HepG2 (cell line): Measurements from ENCODE around the gene STK25. TPM values are rescaled to one million over a fixed set of nuclear protein-coding genes. Genes with fewer than 3 reads are reported as not detected.

Experiments used
- ATAC-seq: fragments of 200-7000 bp; cut with Tn5 transposase; 3 replicates; pipeline ENCODE4 v1.9.1; 2020; ENCODE audit warnings: mild to moderate bottlenecking, moderate library complexity
- BruUV-seq: library from RNA; stranded (reverse); fragments of 400-500 nt; replicated peaks from 2 replicates; lab custom pipeline; 2021; lab: Mats Ljungman, UMichigan
- CTCF ChIA-PET: fragments of 300-600 bp; formaldehyde crosslinking; extraction: SDS; loops from one replicate; lab custom pipeline; 2021; ENCODE audit warnings: low total read pairs, inconsistent platforms, low intra/inter-chr PET ratio; lab: Yijun Ruan, JAX
- POLR2A ChIA-PET: fragments of 350-600 bp; sonication (Branson Sonifier 250); formaldehyde crosslinking; loops from one replicate; lab custom pipeline; 2020; ENCODE audit warnings: antibody characterized with exemption, inconsistent platforms; lab: Yijun Ruan, JAX
- DNase-seq: peaks from one replicate; pipeline ENCODE4 v3.0.0-alpha.2; 2015; ENCODE audit warnings: low spot score
- FAIRE-seq: peaks from 3 replicates; lab custom pipeline; 2011; peaks lifted over from hg19 to GRCh38; lab: Jason Lieb, UNC
- H2AFZ ChIP-seq: one replicate; pipeline ENCODE4 v1.6.1; 2011; ENCODE audit warnings: low read length, inconsistent platforms
- H3K27ac ChIP-seq: fragments of 300-600 bp; 3 replicates; pipeline ENCODE4 v1.8.0; 2011; ENCODE audit warnings: mixed run types, mild to moderate bottlenecking, mixed read lengths, low read length, inconsistent platforms; ENCODE audit not compliant: insufficient read depth; ENCODE audit errors: extremely low read length
- H3K27me3 ChIP-seq, 2 experiments: fragments of 200-600 bp in 1 of 2; 2 replicates in 1 of 2; 3 replicates in 1 of 2; pipeline versions ENCODE4 v1.6.0 to v1.8.0; 2011; ENCODE audit warnings: low read length in 2 of 2, mild to moderate bottlenecking in 2 of 2, moderate library complexity in 2 of 2, inconsistent platforms in 1 of 2; ENCODE audit not compliant: insufficient read depth in 2 of 2, control insufficient read depth in 1 of 2
- H3K36me3 ChIP-seq, 2 experiments: fragments of 200-600 bp in 1 of 2; replicated peaks in 1 of 2; 2 replicates in 1 of 2; 3 replicates in 1 of 2; pipeline versions ENCODE4 v1.5.1 to v1.8.0; 2011; ENCODE audit warnings: low read length in 2 of 2, inconsistent platforms in 1 of 2; ENCODE audit not compliant: insufficient read depth in 2 of 2, control insufficient read depth in 1 of 2
- H3K4me1 ChIP-seq: 2 replicates; pipeline ENCODE4 v1.5.1; 2012; ENCODE audit warnings: low read length, inconsistent platforms; ENCODE audit not compliant: insufficient read depth
- H3K4me2 ChIP-seq: 2 replicates; pipeline ENCODE4 v1.6.0; 2011; ENCODE audit warnings: low read depth, low read length, inconsistent platforms
- H3K4me3 ChIP-seq, 3 experiments: fragments of 200-600 bp in 1 of 3; sonication (generic), shearing (Covaris generic) in 1 of 3; replicated peaks in 1 of 3; 2 replicates each; pipeline ENCODE4 v1.5.1; 2011 to 2016; ENCODE audit warnings: low read length in 3 of 3, inconsistent platforms in 2 of 3, low read depth in 2 of 3, mild to moderate bottlenecking in 2 of 3, control low read depth in 1 of 3, mixed read lengths in 1 of 3; ENCODE audit not compliant: insufficient read depth in 1 of 3
- H3K79me2 ChIP-seq: one replicate; pipeline ENCODE4 v1.6.1; 2011; ENCODE audit warnings: low read length, inconsistent platforms; ENCODE audit not compliant: insufficient read depth
- H3K9ac ChIP-seq: 2 replicates; pipeline ENCODE4 v1.6.0; 2011; ENCODE audit warnings: mild to moderate bottlenecking, low read depth, low read length, inconsistent platforms; ENCODE audit not compliant: insufficient read depth
- H3K9me3 ChIP-seq: 2 replicates; pipeline ENCODE4 v1.5.1; 2012; ENCODE audit warnings: mild to moderate bottlenecking, low read length
- H4K20me1 ChIP-seq: 2 replicates; pipeline ENCODE4 v1.6.0; 2011; ENCODE audit warnings: inconsistent platforms, mild to moderate bottlenecking, low read length, moderate library complexity; ENCODE audit not compliant: insufficient read depth
- DNMT1 ChIP-seq: sonication (generic); formaldehyde crosslinking; IDR thresholded peaks from 2 replicates; pipeline ENCODE4 v1.5.1; 2020; ENCODE audit warnings: mild to moderate bottlenecking, missing genetic modification reagents
- ELF1 ChIP-seq: sonication (generic); formaldehyde crosslinking; IDR thresholded peaks from 2 replicates; pipeline ENCODE4 v1.4.0; 2020; ENCODE audit warnings: missing genetic modification reagents
- MAFF ChIP-seq: IDR thresholded peaks from 2 replicates; pipeline ENCODE4 v1.6.1; 2011; ENCODE audit warnings: low read depth, low read length, improper control_type of control experiment
- SALL1 ChIP-seq: sonication (generic); formaldehyde crosslinking; IDR thresholded peaks from 2 replicates; pipeline ENCODE4 v1.8.0; 2022; ENCODE audit warnings: mild to moderate bottlenecking, missing genetic modification reagents
- SAP130 ChIP-seq: IDR thresholded peaks from 2 replicates; pipeline ENCODE4 v1.6.1; 2016; ENCODE audit warnings: low read depth
- SOX13 ChIP-seq, 3 experiments: fragments of 450-650 bp in 1 of 3; sonication (generic) in 1 of 3; formaldehyde crosslinking in 1 of 3; IDR thresholded peaks in 2 of 3; conservative IDR thresholded peaks in 1 of 3; 2 replicates each; pipeline versions ENCODE4 v1.5.0 to v1.6.1; 2016 to 2020; ENCODE audit warnings: antibody characterized with exemption in 1 of 3, mild to moderate bottlenecking in 1 of 3, missing compliant biosample characterization in 1 of 3, missing genetic modification reagents in 1 of 3, moderate library complexity in 1 of 3
- SP4 ChIP-seq: sonication (generic); formaldehyde crosslinking; IDR thresholded peaks from 2 replicates; pipeline ENCODE4 v1.8.1; 2023; ENCODE audit warnings: mild to moderate bottlenecking, missing genetic modification reagents
- ZFP82 ChIP-seq: sonication (generic); formaldehyde crosslinking; IDR thresholded peaks from 2 replicates; pipeline ENCODE4 v1.5.1; 2020; ENCODE audit warnings: mild to moderate bottlenecking, missing genetic modification reagents, borderline replicate concordance
- ZMYM3 ChIP-seq: sonication (generic); formaldehyde crosslinking; IDR thresholded peaks from 2 replicates; pipeline ENCODE4 v1.5.1; 2020; ENCODE audit warnings: mild to moderate bottlenecking, missing genetic modification reagents
- ZNF253 ChIP-seq: sonication (generic); formaldehyde crosslinking; IDR thresholded peaks from 2 replicates; pipeline ENCODE4 v1.8.0; 2022; ENCODE audit warnings: mild to moderate bottlenecking, missing genetic modification reagents, borderline replicate concordance
- ZNF615 ChIP-seq: sonication (generic); formaldehyde crosslinking; IDR thresholded peaks from 2 replicates; pipeline ENCODE4 v1.5.0; 2020; ENCODE audit warnings: mild to moderate bottlenecking, missing genetic modification reagents, borderline replicate concordance
- ZNF687 ChIP-seq: sonication (generic); formaldehyde crosslinking; IDR thresholded peaks from 2 replicates; pipeline ENCODE4 v1.5.1; 2020; ENCODE audit warnings: mild to moderate bottlenecking, missing genetic modification reagents, moderate library complexity
- ZSCAN9 ChIP-seq: IDR thresholded peaks from 2 replicates; pipeline ENCODE4 v1.6.1; 2016; ENCODE audit warnings: borderline replicate concordance
- WGBS: methylation state at CpG from one replicate; pipeline ENCODE4 v1.1.6; 2017; ENCODE audit warnings: low lambda C conversion rate; 5-methylcytosine and 5-hydroxymethylcytosine counted together
- in situ Hi-C: cut with HindIII; loops from 2 replicates; pipeline ENCODE4 v1.10.0; 2017; ENCODE audit warnings: low pct_unique_long_range_greater_than_20kb; ENCODE audit not compliant: extremely low pct_ligation_motif_present
- intact Hi-C: fragments of 100-400 bp; cut with micrococcal nuclease; formaldehyde crosslinking; loops from one replicate; pipeline ENCODE4 v1.10.0; 2022; ENCODE audit not compliant: unreplicated experiment
- polyA plus RNA-seq, 8 experiments: library from polyadenylated mRNA; depleted of rRNA in 3 of 8; stranded (reverse) in 7 of 8; unstranded in 1 of 8; fragments of >200 nt; fragmentation: Illumina TruSeq in 4 of 8; extraction: Trizol in 4 of 8; gene quantifications; 2 replicates each; pipeline versions ENCODE4 v1.2.1 to v1.2.3, GENCODE V29; 2011 to 2016; ENCODE audit warnings: low read depth in 4 of 8, missing spikeins in 1 of 8, mixed read lengths in 1 of 8; ENCODE audit not compliant: insufficient read depth in 1 of 8
- total RNA-seq, 5 experiments: library from RNA; depleted of rRNA; stranded (reverse); fragments of >200 nt; fragmentation: Illumina TruSeq; extraction: Trizol; gene quantifications; 2 replicates each; pipeline ENCODE4 v1.2.3, GENCODE V29; 2016; ENCODE audit warnings: low read depth in 1 of 5
- TF ChIP-seq, protein P1 (sequence below): sonication (generic); formaldehyde crosslinking; IDR thresholded peaks from 2 replicates; pipeline ENCODE4 v1.4.0; 2020; ENCODE audit warnings: mild to moderate bottlenecking, missing genetic modification reagents

The STK25 gene
- total and polyA plus RNA-seq, 2 of the 13 experiments (the other 11 are each of a cell fraction or from before 2014, with no cell fraction given) = 177 to 481 TPM

GRCh38 chr2:241535871-241536655, 27.7 kb upstream of the STK25 start (continued):
- TF ChIP-seq ZNF687 (peak; percentile 32), ZSCAN9 (no peak), ZNF253 (CRISPR knock-in tag) (no peak), MAFF (no peak)

DNA sequence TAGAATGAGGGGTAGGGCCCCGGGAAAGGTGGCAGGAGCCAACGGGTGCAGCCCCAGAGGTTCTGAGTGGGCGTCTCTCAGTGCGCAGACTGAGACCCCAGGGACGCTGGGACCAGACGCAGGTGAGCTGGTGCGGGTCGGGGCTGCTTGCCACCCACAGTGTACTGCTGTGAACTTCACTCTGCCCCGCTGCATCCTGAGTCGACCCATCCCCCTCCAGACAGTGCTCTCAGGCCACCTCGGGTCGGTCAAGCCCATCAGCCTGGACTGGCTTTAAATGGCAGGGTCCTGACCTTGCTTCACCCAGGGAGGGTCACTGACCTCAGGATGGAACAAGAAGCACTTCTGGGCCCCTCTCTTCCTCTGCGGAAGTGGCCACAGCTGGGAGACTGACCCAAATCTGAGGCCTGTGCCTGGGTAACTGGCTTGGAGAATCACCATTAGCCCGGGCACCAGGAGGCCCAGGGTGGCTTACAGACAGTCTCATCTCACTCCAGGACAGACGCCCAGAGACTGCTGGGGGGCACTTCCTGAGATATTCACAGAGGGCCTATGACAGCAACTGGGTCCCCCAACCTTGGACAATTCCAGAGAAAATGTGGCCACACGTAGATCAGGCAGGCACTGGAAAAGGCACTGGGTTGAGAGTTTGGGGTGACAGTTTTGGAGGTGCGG, 26.5 kb upstream of the STK25 start:
- Histone ChIP-seq H3K4me1 (peaks cover 90% of the 10 kb centered on the region), H3K4me3 (peak overlapping the region in 1 of 3 experiments; percentile 54; a peak in 2 of 6 replicates), H3K9me3 (no peaks in the 10 kb centered on the region), H3K27me3 (peaks cover 2 to 37% of the 10 kb centered on the region in 2 experiments; a peak in 4 of 5 replicates), H4K20me1 (no peaks in the 10 kb centered on the region), H3K4me2 (peak overlapping the region; percentile 70), H2AFZ (no peak overlapping the region), H3K27ac (no peak overlapping the region), H3K9ac (peak overlapping the region; percentile 5; the same call in 1 of the 2 replicates), H3K79me2 (no peaks in the 10 kb centered on the region), H3K36me3 (no peaks in the 10 kb centered on the region)
- no peak for FAIRE-seq
- in situ Hi-C loops = no loop called here
- POLR2A ChIA-PET = interaction anchor here (1.4 to 2.3 kb wide), 3 partner anchors 20 to 152 kb away, joined by 3 to 11 read pairs (median 4); partner anchors contain the start of genes DTYMK and STK25
- DNase-seq = no peak
- CTCF ChIA-PET = no interaction called here
- intact Hi-C loops = no loop called here
- no TSS peak for BruUV-seq
- ATAC-seq = peak; percentile 54
- 19% methylated on average over 8 of the region's 17 CpGs for WGBS
- no peak for TF ChIP-seq SP4 (CRISPR knock-in tag)
- TF ChIP-seq DNMT1 (CRISPR knock-in tag) = no peak
- peak; percentile 45; the same call in 1 of the 2 replicates for TF ChIP-seq ELF1 (CRISPR knock-in tag)
- TF ChIP-seq SOX13 (IDR thresholded peaks at IDR 0.05) = no peak
- TF ChIP-seq SOX13 (CRISPR knock-in tag; conservative IDR thresholded peaks at IDR 0.05 in 1 of 2, IDR thresholded peaks at IDR 0.05 in 1 of 2) = peak in 1 of 2 experiments; percentile 21; a peak in 1 of 4 replicates
- TF ChIP-seq, protein P1, sequence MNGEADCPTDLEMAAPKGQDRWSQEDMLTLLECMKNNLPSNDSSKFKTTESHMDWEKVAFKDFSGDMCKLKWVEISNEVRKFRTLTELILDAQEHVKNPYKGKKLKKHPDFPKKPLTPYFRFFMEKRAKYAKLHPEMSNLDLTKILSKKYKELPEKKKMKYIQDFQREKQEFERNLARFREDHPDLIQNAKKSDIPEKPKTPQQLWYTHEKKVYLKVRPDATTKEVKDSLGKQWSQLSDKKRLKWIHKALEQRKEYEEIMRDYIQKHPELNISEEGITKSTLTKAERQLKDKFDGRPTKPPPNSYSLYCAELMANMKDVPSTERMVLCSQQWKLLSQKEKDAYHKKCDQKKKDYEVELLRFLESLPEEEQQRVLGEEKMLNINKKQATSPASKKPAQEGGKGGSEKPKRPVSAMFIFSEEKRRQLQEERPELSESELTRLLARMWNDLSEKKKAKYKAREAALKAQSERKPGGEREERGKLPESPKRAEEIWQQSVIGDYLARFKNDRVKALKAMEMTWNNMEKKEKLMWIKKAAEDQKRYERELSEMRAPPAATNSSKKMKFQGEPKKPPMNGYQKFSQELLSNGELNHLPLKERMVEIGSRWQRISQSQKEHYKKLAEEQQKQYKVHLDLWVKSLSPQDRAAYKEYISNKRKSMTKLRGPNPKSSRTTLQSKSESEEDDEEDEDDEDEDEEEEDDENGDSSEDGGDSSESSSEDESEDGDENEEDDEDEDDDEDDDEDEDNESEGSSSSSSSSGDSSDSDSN (CRISPR knock-in tag) = peak; percentile 59
- TF ChIP-seq SALL1 (CRISPR knock-in tag) = peak; percentile 41; the same call in 1 of the 2 replicates
- TF ChIP-seq ZMYM3 (CRISPR knock-in tag) = peak; percentile 16; the same call in 1 of the 2 replicates
- peak; percentile 38; the same call in 1 of the 2 replicates for TF ChIP-seq SAP130 (CRISPR knock-in tag)
- TF ChIP-seq ZFP82 (CRISPR knock-in tag) = no peak
- TF ChIP-seq ZNF615 = no peak
